Left colon (tissue), 2 donors: ENCODE results near the gene KCNQ1. TPM values are rescaled to one million over a fixed set of nuclear protein-coding genes. Genes with fewer than 3 reads are reported as not detected.

ENCODE experiments used
- ATAC-seq: fragments of 200-7000 bp; cut with Tn5 transposase; one replicate; pipeline ENCODE4 v1.9.1; 2020; ENCODE audit warnings: mild to moderate bottlenecking, moderate library complexity
- DNase-seq, 2 donors: peaks; one replicate each; pipeline ENCODE4 v3.0.0-alpha.2; 2020
- intact Hi-C, 2 donors: fragments of 100-400 bp; cut with DNase I in 1 of 2; cut with micrococcal nuclease in 1 of 2; formaldehyde crosslinking; loops; one replicate each; pipeline versions ENCODE4 v1.11.2 to v1.14.0; 2022; cut with DNase I, micrococcal nuclease
- total RNA-seq, 2 donors: library from RNA; stranded (reverse); fragmentation: NEBNext Ultra II Directional; extraction: Animal tissue kit (Norgen Biotek cat#: 25700); gene quantifications; one replicate each; pipeline ENCODE4 v1.2.1, GENCODE V29; 2021
- donor health status: DM: no; HTN: no; CAD: no.
- donor health status: DM: yes; HTN: yes; CAD: no.

The KCNQ1 gene
- total RNA-seq, 2 donors from 2014 or later, result 42.8 to 56.8 TPM

DNA sequence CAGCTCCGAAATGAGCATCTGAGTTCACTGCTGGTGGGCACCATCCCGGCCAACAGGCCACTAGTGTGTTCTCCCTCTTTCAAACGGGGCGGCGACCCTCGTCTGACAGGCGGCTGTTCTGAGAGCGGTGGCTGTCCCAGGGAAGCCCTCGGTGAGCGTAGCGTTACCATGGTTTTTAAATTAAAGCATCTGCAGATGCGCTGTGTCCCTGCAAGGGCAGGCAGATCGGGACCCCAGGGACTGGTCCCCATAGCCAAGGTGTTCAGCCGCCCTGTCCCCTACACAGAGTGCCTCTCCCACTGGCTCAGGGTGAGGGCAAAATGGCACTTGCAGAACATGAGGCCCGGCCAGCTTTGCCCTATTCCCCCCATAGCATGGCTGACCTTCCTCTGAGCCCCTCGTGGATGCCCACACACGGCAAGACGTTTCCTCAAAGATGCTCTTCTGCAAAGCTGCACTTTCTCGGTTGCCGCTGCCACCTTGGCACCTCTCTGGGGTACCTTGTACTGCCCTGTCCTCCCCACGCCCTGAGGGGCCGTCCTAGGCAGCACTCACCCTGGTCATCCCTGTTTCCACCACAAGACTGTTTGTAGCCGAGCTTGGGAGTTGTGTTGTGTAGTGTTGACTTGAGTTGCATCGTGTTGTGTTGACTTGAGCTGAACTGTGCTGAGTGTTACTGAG is 306.9 kb downstream of the KCNQ1 start:
- peak in 1 of 2 donors; percentile 14 for DNase-seq

GRCh38 chr11:2752204-2752770 is 307.5 kb downstream of the KCNQ1 start:
- DNase-seq (peak in 1 of 2 donors; percentile 9), ATAC-seq (no peak)
- intact Hi-C loops, result no loop called here

More for the DNA sequence above, 306.9 kb downstream of the KCNQ1 start:
- intact Hi-C loops, result no loop called here
- no peak for ATAC-seq

GRCh38 chr11:2752923-2753322 is 308.1 kb downstream of the KCNQ1 start:
- intact Hi-C loops, result no loop called here
- DNase-seq (no peak), ATAC-seq (no peak)

- ATAC-seq, result no peak
- DNase-seq, result no peak
- intact Hi-C loops, result no loop called here
Measured at GRCh38 chr11:2754008-2754407, 309.2 kb downstream of the KCNQ1 start.

DNA sequence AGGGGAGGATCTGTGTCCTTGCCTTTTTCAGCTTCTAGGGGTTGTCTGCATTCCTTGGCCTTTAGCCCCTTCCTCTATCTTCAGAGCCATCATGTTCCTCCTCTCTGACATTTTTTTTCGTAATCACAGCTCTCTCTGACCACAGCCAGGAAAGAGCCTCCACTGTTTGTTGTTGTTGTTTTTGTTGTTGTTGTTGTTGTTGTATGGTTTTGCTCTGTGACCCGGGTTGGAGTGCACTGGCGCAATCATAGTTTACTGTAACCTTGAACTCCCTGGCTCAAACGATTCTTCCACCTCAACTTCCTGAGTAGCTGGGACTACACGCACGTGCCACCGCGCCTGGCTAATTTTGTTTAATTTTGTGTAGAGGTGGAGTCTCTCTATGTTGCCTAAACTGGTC is 310.3 kb downstream of the KCNQ1 start:
- no peak for ATAC-seq
- no peak for DNase-seq
- intact Hi-C loops, result no loop called here

DNA sequence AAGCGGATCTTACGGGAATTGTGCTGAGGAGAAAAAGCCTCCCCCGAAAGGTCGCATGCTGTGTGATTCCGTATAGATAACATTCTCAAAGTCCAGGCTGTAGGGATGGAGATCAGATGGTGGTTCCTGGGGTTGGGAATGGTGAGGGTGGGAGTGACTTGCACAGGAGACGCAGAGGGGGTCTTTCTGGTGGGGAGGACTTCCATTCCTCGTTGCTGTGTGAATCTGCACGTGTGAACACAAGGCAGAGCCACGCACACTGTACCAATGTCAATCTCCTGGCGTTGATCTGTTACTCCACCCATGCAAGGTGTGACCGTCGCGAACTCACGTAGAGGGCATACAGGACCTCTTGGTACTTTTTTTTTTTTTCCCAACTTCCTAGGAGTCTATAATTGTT is 313.9 kb downstream of the KCNQ1 start:
- DNase-seq (no peak), ATAC-seq (no peak)
- intact Hi-C loops, result no loop called here

GRCh38 chr11:2759228-2760195 is 314.7 kb downstream of the KCNQ1 start:
- no peak for ATAC-seq
- intact Hi-C loops, result no loop called here
- no peak for DNase-seq

DNA sequence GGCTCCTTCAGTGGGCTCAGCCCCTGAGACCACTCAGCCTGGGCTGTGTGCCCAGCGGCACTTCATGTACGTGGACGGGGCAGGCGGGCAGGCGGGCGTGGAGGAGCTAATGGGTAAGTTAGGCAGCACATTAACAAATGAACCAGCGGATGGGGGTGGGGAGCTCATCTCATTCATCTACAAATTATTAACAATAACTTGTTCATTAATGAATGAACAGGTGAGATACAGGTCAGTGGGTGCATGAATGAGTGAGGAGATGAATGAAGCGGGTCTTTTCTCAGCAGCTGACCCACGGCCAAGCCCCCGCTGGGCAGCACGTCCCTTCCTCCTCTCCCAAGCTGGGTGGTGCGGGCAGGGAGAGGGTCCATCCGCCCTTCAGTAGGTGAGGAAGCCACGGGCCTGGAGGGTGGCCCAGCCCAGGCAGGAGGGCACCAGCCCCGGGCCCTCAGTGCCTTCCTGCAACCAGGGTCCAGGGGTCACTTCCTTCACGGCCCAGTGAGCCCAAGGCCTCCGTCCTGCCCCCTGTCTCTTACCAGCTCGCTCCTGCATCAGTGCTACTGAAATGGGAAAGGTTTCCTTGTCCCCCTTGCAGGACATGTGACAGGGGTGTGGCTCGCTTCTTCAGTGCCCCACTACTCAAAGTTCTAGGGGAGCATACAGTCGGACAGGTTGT is 315.5 kb downstream of the KCNQ1 start:
- no peak for ATAC-seq
- DNase-seq, result no peak
- intact Hi-C loops, result no loop called here

DNA sequence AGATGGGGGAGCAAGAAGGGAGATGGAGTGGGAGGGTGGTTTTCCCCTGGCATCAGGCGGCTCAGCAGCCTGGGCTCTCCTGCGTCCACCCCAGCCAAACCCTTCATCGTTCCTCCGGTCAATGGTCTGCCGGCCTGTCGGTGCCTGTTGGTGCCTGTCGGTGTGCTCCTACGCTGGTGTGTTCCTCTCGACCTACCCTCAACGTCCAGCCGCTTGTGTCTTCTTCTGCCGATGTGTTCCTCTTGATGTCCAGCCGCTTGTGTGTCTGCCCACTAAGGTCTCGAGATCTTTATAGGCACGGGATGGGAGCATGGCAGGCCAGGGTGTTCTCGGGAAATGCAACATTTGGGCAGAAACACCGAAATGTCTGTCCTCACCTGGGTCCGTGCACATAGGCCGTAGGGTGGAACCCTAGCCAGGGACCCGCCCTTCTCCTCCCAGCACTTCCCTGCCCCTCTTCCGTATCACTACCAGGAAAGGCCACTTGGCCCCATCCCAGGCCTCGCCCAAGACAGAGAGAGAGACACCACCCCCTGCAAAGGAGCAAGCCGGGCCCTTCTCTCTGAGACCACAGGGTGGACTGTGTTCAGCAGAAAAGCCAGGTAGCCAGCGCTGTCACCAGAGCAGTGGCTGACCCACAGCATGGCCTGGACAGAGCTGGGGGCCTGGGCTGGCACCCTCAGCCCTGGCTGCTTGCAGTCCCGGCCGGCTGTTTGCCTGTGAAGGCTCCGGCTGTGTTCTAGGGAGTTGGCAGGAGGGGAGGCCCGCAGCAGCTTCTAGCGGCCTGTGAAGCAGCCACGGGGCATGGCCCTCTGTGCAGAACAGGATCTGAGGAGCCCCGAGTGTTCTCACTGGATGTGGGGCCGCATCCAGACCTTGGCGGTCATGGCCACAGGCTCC is 316.6 kb downstream of the KCNQ1 start:
- DNase-seq (peak; percentile 29 to 58), ATAC-seq (peak; percentile 86)
- intact Hi-C loops, result no loop called here

DNA sequence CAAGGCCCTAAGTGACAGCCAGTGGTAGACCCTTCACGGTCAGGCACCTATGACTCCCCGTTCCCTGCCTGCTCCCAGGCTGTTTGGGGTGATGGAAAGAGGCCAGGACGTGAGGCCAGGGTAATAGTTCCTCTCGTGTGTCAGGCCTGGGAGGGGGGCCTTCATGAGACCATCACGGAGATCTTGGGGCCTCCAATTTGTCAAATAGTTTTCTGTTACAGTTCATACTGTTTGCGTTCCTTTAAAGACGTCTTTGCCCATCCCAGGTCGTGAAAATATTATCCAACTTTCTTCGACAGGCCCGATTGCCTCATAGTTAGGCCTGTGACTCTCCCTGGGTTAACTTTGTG is 317.2 kb downstream of the KCNQ1 start:
- intact Hi-C loops, result no loop called here
- ATAC-seq (no peak), DNase-seq (no peak)

- DNase-seq (no peak), ATAC-seq (no peak)
- intact Hi-C loops, result no loop called here
Measured at GRCh38 chr11:2762451-2762850, 317.6 kb downstream of the KCNQ1 start.

DNA sequence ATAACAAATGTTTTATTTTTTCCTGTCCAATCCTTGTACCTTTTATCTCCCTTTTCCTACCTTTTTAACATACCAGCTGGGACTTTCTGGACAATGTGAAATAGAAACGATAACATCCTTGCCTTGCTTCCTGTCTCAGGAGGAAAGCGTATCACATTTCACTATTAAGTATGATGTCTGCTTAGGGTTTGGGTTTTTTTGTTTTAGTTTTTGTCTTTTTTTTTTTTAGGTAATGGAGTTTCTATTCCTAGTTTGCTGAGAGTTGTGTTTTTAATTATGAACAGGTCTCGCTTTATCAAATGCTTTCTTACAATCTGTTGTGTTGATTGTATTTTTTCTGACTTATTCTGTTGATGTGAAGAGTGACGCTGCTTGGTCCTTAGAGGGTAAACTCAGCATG is 319.2 kb downstream of the KCNQ1 start:
- DNase-seq, result no peak
- intact Hi-C loops, result no loop called here
- ATAC-seq, result no peak

DNA sequence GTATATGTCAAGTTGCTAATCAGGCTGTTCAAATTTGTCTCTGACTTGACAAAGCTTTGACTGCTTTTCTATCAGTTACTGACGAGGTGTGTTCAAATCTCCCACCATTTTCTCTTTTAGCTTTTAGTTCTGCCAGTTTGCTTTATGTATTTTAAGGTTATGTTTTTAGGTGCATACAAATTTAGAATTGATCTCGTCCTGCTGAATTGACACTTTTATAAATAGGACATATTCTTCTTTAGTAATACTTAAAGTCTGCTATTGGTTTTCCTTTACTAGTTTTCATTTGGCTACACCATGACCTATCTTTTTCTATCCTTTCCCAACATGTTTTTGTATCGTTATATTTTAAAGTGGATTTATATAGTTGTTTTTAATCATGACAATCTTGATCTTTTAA is 320.7 kb downstream of the KCNQ1 start:
- ATAC-seq (no peak), DNase-seq (no peak)
- intact Hi-C loops, result no loop called here

- intact Hi-C loops, result no loop called here
- ATAC-seq, result no peak
- DNase-seq, result no peak
Measured at GRCh38 chr11:2766166-2766565, 321.4 kb downstream of the KCNQ1 start.

GRCh38 chr11:2767071-2767470 is 322.3 kb downstream of the KCNQ1 start:
- ATAC-seq, result no peak
- intact Hi-C loops, result no loop called here
- DNase-seq, result no peak

GRCh38 chr11:2767801-2768200 is 323.0 kb downstream of the KCNQ1 start:
- no peak for ATAC-seq
- no peak for DNase-seq
- intact Hi-C loops, result no loop called here

- DNase-seq, result no peak
- ATAC-seq, result no peak
- intact Hi-C loops, result no loop called here
Measured at GRCh38 chr11:2768471-2769408, 323.9 kb downstream of the KCNQ1 start.
